GM04503 (cell line): Measurements from ENCODE around the gene GGT7.
"Not testable (repeated sequence)": the region's sequence is repeated elsewhere in the genome, so short reads cannot be mapped to it uniquely, and the experiment has no call there.

Experiments
- DNase-seq: peaks from one replicate; pipeline ENCODE4 v3.0.0-alpha.2; 2012; ENCODE audit warnings: low read depth

GGT7 gene

GRCh38 chr20:34842143-34842542 is 30.5 kb downstream of the GGT7 start:
- DNase-seq = no peak

GRCh38 chr20:34834459-34834893 is 38.2 kb downstream of the GGT7 start:
- no peak for DNase-seq

GRCh38 chr20:34831936-34832335 is 40.7 kb downstream of the GGT7 start:
- no peak for DNase-seq

GRCh38 chr20:34829191-34829590 is 43.5 kb downstream of the GGT7 start:
- DNase-seq = no peak

- DNase-seq = no peak
Measured at GRCh38 chr20:34825530-34826362, 46.9 kb downstream of the GGT7 start, which contains the start of gene NCOA6. TSS of gene NCOA6 (minus strand) at chr20:34825651. CDS start at chr20:34782355, 43,296 bp downstream.

- DNase-seq = no peak
Measured at GRCh38 chr20:34824806-34825529, 47.7 kb downstream of the GGT7 start.

GRCh38 chr20:34824452-34824805 is 48.2 kb downstream of the GGT7 start:
- no peak for DNase-seq

- no peak for DNase-seq
Measured at GRCh38 chr20:34824026-34824425, 48.6 kb downstream of the GGT7 start.

GRCh38 chr20:34820805-34821578 is 51.7 kb downstream of the GGT7 start:
- DNase-seq = no peak

GRCh38 chr20:34817801-34818200 is 54.9 kb downstream of the GGT7 start:
- DNase-seq = no peak

GRCh38 chr20:34817072-34817471 is 55.6 kb downstream of the GGT7 start:
- DNase-seq = no peak

GRCh38 chr20:34815636-34816035 is 57.0 kb downstream of the GGT7 start:
- no peak for DNase-seq

GRCh38 chr20:34808583-34808982 is 64.1 kb downstream of the GGT7 start:
- no peak for DNase-seq

- not testable (repeated sequence) for DNase-seq
Measured at GRCh38 chr20:34807944-34808465, 64.7 kb downstream of the GGT7 start.

- DNase-seq = no peak
Measured at GRCh38 chr20:34806255-34806654, 66.4 kb downstream of the GGT7 start.

GRCh38 chr20:34798871-34799270 is 73.8 kb downstream of the GGT7 start:
- DNase-seq = peak; percentile 17

GRCh38 chr20:34798328-34798727 is 74.3 kb downstream of the GGT7 start:
- DNase-seq = no peak

GRCh38 chr20:34797012-34797995 is 75.4 kb downstream of the GGT7 start:
- no peak for DNase-seq
